GM18868 (cell line): Measurements from ENCODE around the gene NELL1.

Experiments used
- ATAC-seq: cut with Tn5 transposase; IDR thresholded peaks from one replicate; pipeline ENCODE4 v1.9.1; 2021; ENCODE audit warnings: mild to moderate bottlenecking, moderate library complexity; ENCODE audit not compliant: unreplicated experiment

NELL1 gene

DNA sequence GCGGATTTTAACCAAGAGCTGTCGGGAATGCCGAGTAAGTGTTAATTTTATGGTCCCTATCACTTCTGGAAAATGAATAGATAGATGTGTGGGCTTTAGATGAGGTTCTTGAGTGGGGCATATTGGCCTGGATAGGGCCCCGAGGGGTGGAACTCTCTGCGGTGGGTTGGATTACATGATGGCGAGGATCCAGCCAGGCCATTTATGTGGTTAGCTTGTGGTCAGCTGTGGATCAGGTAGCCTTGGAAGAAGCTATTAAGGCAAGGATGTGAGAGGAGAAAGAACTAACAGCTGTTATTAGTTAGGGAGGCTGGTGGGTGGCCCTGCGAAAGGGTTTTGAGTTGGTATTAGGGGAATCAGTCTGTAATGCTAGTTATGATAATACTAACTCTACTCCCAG is 268.4 kb downstream of the NELL1 start:
- no peak for ATAC-seq

DNA sequence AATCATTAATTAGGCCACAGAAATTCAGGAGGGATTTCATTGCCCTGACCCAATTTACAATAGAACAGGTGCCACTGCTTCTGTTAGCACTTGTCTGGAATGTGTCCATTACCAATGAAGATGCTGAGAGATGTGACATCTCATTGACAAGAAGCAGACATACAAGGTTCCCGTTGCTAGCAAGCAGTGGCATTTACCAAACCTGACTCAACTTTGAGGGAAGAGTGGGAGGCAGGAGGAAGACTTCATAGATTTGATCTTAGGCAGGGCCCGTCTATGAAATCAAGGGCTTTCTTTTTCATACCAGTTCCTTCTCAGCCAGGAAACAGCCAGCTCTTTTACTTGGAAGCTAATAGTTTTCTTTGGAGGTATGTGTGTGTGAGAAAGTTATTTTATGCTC is 280.2 kb downstream of the NELL1 start:
- no peak for ATAC-seq

DNA sequence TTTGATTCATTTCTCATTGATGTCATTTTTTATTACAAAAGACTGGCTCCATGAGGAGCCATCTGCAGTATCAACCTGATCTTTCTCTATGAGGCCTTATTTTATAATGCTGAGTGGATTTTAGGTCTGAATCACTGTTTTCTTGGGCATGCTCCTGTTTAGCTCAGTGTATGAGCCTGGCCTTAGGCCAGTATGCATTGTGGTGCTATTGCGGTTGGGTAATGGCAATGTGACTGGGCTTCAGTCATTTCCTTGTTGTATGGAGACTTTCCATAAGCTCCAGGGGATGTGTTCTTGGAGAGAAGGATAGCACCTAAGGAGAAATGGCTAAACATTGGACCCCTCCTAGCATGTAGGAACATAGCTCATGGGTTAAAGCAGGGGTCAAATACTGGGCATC is 293.2 kb downstream of the NELL1 start:
- ATAC-seq: no peak

DNA sequence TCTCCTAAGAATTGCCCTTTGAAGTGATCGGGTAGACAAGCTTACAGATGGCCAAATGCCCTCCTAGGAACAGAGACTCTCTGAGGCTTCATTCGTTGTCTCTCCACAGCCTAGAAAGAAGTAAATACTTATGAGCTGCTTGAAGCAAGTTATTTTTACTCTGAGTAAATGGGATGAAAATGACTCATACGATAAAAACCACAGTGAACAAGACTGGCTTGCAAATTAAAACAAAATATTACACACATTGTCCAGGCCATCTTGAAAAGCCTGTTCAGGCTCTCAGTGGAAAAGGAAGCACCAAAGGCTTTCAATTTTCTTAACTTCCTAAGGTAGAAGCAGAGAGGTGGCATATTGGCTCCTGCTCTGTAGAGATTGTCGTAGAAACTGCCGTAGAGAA is 294.2 kb downstream of the NELL1 start:
- ATAC-seq: no peak

DNA sequence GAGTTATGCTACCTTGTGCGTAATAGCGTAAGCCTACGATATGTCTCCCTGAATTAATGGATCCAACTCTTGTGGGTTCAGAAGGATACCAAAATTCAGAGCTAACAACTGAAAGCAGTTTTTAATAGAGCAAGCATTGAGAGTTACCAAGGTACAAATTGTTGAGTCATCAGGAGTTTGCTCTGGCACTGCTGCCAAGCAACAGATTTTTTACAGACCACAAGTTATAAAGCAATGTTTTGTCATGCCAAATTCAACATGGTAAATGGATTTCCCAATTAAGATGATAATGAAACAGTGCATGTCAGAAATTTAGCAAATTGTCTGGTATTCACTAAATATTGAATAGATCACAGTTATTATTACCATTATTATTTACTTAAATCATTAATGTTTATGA is 295.6 kb downstream of the NELL1 start:
- ATAC-seq: no peak

DNA sequence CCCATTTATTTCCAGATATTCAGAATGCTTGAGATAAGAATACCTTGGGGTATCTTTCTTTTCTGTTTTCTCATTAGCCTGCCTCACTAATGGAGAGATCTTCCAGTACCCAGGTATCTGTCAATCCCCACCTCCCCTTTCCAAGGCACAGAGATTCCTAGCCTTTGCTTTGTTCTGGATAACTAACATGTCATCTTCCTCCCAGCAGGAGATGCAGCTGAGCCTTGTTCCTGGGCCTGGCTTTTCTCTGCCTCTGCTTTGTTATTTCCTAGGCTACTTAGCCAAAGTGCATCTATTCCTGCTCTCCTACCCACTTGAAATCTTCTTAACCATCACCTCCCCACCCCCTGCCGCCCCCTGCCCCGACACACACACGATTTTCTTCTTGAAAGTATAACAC is 297.1 kb downstream of the NELL1 start:
- ATAC-seq: no peak

DNA sequence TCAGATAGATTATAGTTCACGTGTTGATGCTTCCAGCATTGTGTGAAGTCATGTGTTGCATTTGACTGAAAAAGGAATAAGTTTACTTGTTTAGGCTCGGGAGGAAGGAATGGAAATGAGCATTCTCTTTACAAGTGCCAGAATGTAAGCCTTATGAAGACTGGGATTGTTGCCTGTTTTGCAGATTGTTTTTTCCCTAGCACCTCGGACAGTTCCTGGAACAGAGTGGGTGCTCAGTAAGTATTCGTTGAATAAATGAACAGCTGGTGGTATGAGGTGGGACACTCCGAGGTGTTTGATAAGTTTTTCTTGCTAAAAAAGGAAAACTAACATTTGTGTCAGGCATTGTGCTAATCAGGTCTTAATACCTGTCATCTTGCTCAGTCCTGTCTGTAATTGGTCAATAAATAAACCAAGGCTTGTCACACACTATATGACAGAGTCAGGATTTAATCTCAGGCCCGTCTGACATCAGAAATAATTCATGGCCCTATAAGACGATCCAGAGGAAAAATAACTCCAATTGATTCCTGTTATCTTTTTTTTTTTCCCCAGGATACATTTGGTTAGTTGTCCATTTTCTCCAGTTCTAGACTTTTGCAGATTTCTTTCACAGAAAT is 304.7 kb downstream of the NELL1 start:
- no peak for ATAC-seq

DNA sequence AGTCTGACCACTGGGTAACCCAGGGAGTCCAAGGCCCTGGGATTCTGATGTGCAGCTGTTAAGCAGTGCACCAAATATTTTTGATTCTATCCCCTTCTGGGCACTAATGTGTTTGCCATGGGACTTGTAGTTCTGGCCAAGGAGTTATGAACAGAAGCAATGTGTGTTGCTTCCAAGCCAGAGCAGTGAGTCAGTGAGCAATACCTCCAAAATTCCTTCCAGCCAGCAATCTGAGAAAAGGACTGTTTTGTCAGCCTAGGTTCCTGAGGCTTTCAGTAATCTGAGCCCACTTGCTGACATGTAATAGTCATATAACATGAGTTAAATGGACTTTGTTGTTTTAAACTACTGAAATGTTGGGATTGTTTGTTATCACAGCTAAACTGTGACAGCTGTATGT is 311.4 kb downstream of the NELL1 start:
- no peak for ATAC-seq

DNA sequence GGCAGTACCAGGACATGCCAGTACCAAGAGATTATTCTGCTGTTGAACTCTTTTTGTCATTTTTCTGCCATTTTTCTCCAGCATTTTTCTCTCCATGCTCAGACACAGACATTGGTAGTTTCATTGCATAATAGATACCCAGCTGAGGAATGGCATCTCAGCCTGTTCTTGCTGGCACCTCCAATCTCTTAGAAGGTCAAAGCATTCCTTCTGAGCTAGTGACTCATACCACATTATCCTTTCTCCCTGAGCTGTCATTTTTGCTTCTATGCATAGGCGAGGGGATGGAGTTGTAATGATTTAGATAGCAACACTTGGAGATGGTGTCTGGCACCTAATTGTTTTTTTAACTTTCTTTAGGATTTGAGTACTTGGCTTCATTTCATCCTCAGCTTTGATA is 321.1 kb downstream of the NELL1 start:
- ATAC-seq: no peak

DNA sequence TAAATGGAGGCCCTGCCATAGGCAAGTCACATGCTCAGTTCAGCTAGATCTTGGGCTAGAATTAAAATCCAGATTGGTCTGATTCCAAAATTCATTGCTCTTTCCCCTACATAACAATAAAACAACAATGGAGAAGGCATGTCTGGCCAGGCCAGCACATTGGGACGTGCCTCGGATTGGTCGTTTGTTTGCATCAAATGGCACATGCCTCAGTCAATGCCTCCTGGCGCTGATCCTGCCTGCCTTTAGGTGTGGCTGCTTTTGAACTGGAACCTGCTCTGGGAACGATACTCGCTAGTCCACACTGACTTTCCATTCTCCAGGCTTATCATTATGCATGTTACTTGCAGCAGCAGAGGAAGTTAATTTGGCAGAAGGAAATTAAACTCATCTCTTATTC is 322.1 kb downstream of the NELL1 start:
- no peak for ATAC-seq

DNA sequence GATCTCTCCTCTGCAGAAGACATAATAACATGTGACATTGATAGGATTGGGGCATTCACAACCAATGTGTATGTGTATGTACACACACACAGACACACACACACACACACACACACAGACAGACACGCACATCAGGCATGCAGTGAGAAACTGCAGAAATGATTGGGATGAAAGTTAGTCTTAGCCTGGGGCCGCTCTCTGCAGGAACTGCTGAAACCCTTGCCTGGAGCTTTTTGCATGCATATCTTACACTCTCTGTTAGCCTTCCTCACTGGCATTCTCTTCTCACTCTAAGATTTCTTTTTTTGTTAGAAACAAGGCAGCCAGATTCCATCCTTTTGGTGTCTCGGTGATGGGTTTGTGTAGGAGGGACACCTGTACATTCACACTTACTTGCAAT is 337.9 kb downstream of the NELL1 start:
- ATAC-seq: no peak

DNA sequence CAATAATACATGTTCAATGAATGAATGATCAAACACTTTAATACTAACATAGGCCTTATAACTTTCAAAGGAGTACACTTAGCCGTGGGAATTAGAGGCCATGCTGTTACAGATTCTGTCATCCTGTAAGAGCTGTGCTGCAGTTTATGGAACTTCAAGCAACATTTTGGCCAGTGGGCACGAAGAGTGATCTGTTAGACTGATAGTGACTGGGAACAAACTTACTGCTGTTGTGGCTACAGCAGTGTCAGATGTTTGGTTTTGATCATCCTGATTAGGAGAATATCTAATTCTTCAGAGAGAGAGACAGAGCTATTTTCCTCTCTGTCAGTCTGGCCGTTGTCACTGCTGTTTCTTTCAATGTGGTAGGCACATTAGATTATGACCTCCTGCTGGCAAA is 348.9 kb downstream of the NELL1 start:
- no peak for ATAC-seq

DNA sequence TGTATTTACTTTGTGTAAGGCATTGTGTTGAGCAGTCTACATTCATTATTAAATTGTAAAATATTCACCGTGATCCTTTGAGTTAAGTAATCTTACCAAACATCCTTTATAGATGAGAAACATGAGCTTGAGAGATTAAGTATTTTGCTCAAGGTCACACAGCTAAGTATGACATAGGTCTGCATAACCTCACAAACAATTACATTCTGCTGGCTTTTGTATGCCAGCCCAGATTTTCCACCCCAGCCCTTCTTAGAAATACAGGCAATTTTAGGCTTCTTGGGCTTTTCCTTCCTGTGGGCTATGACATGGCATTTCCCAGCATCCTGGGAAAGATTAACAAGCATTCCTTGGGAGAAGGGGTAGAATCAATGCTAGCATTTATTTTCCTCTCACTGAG is 357.3 kb downstream of the NELL1 start:
- no peak for ATAC-seq

DNA sequence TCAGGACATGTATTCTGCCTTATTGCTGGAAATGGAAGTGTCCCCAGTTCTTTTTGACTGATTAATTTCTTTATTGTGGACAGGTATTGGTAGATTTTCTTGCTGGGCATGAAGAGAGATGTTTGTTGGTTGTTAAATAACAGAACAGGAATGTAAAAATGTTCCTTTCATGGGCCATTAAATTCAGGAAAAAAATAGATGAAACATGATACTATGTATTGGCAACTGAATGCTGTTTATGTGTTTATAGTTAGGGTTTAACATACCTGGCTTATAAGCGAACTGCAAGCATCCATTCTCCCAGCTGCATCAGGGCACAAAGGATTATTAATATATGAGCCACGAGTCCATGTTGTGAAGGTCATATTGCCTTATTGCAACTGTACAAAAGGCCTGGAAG is 368.5 kb downstream of the NELL1 start:
- no peak for ATAC-seq

DNA sequence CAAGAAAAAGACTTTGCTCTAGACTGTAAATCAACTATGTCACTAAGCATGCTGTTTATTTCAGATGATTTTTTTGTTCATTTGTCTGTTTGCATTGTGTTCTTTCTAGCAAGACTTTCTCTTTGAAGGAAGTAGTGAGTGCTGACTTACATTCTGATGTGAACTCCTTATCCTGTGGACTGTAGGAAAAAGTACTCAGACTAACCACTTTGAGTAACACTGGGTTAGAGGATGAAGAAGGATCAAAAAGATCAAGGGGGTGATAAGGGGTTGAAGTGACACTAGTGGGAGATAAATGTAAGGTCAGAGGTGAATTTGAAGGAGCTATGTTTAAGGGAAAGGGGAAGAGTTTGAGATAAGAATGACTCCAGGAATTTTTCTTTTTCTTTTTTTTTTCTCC is 369.4 kb downstream of the NELL1 start:
- no peak for ATAC-seq

DNA sequence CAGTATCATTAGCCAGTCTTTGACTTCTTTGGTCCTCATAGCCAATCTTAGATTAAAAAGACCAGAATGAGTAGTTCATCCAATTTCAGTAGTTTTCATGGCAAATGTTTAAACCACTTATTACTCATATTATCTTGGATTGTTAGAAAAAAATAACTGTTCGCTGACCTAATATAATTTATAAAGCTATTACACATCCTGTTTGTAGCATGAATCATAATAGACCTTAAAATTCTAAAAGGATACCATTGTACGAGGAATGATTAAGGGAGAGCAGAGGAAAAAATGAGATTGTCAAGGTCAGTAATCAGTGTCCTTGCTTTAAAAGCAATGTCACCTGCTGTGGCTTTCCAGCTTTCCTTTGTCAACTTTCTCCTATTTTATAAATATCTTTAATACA is 371.2 kb downstream of the NELL1 start:
- ATAC-seq: no peak

DNA sequence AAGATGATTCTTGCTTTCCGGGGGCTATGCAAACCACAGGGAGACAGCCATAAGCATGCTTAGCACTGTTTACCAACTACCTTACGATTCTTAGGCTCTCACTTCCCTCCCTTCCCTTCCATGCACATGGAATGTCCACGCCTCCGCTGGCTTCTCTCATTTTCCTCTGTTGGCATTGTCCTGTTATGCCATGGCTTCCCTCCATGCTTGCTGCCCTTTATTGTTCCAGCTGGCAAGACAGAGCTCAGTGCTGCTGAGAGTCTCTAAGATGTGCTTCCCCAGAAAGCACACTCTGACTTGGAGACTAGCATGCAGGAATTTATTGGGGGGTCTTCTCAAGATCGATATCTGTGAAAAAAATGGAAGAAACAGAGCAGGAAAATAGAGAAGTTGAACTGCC is 379.2 kb downstream of the NELL1 start:
- no peak for ATAC-seq

DNA sequence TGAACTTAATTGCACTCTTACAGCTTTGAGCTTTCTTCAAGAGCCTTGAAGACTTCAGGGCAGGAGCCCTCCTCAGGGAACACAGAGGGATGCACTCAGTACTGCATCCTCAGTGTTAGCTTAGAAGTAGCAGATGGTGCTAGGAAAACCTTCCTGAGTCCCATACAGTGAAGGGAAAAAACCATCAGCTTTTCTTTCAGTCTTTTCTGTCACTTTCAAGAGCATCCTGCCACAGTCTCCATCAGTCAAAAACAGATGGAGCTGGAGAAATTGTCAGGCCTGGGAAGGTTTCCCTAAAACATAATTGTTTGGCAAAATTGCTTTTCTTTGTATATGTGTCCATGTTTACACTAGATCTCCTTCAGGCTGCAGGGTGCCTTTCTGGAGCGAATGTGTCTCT is 384.1 kb downstream of the NELL1 start:
- no peak for ATAC-seq

DNA sequence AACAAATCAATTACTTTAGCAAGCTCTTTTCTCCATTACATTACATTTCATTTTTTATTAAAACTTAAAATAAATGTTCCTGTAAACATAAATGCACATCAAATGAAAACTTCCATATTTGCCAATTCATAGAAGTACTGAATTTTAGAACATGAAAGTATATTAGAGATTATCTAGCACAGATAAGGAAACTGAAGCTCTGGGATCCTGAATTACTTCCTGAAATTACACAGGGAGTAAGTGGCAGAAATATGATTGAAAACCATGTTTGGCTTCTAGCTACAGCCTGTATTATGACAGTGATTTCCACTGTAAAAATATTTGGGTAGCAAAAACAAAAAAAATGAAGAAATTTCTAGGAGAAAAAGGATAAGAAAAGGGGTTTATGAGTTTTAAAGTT is 387.3 kb downstream of the NELL1 start:
- no peak for ATAC-seq

DNA sequence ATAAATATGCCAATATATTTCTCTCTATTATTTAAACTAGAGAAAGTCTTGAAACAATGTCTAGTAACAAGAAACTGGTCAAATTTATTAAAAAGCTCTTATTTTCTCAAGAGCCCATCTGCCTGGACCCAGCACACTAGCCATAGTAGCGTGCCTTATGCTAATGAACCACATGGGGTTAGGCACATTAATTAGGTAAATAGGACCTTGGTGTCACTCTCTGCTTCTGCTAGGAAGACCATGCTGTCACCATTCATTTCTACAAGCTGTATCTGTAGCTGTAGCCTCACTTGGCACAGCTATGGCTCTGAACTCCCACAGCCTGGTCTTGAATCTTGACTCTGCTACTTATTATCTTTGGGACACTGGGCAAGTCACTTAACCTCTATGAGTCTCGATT is 390.5 kb downstream of the NELL1 start:
- no peak for ATAC-seq

DNA sequence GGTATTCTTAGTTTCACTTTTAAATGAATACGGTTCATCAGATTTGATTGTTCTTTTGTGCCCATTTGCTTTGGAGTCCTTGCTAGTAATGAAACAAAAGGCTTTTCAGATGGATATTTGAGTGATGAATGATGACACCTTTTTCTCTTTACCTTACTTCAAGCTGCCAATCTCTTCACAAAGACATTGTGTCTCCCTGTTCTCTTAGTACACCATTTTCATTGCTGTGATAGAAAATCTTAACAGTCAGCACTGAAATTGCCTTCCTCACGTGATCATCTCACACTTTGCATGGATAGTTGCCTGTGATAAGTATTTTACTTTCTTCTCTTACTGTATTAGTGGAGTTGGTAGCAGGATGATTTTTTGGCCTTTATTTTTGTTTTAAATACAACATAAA is 396.6 kb downstream of the NELL1 start:
- no peak for ATAC-seq

DNA sequence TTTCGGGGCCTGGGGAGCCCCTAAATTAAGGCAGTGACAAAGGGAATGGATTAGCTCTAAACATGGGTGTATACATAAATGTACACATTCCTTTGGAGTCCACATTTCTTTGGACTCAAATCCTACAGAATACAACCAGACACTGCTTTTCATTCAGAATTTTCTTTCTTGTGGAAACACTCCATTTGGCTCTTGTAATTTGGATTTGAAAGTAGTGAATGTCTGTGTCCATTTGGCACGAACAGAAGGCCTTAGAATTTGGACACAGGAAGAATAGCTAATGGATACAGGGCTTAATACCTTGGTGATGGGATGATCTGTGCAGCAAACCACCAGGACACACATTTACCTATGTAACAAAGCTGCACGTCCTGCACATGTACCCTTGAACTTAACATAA is 399.5 kb downstream of the NELL1 start:
- no peak for ATAC-seq

DNA sequence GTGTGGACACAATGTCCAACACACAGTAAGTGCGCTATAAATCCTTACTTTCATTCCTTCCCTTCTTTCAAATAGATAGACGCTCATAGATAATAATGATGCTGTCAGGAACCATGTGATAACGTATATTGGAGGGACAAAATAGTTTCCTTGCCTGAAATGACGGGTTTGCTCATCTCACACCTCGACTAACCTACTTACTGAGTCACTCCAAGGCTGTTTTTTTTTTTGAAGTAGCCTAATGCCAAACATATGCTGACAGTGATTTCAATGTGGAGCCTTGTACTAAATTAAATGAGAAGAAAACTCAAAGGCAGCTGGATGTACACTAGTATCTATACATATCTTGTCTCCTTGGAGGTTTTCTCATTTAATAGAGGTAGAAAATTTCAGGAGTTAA is 400.5 kb downstream of the NELL1 start:
- no peak for ATAC-seq

DNA sequence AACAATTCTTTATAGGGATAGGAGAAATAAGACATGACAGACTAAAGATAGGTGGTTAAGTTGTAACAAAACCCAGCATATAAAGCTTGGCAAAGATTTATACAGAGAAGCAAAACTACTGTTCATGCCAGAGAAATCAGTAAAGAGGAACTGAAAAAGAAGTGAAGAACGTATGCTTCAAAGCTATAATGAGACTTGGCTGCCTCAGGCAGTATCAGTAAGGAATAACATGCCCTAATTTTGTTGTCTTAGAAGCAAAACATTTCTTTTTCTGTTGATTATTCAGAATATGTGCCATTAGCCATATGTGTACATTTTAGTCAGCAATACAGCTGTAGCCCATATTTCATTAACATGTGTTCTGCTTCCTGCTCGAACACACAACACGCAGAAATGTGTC is 403.2 kb downstream of the NELL1 start:
- ATAC-seq: peak; percentile 97
